GM12878 (cell line): ENCODE results near the gene ZIK1. TPM values are rescaled to one million over a fixed set of nuclear protein-coding genes. Genes with fewer than 3 reads are reported as not detected.
A peak's percentile ranks its signal among the peaks of the same experiment; 100 is the strongest.

ENCODE experiments used
- BRCA1 ChIP-seq: IDR thresholded peaks from 2 replicates; pipeline ENCODE4 v1.6.1; 2011; ENCODE audit warnings: low read depth, low read length, improper control_type of control experiment
- CHD2 ChIP-seq: IDR thresholded peaks from 2 replicates; pipeline ENCODE4 v1.6.1; 2011; ENCODE audit warnings: low read depth, low read length, improper control_type of control experiment, borderline replicate concordance
- CREB1 ChIP-seq: IDR thresholded peaks from 2 replicates; pipeline ENCODE4 v1.6.1; 2012; ENCODE audit warnings: low read depth, mild to moderate bottlenecking, inconsistent platforms
- FOXM1 ChIP-seq: IDR thresholded peaks from 2 replicates; pipeline ENCODE4 v1.6.1; 2012; ENCODE audit warnings: low read depth, mild to moderate bottlenecking, inconsistent platforms, low read length, moderate library complexity
- HDGF ChIP-seq: fragments of 450-650 bp; IDR thresholded peaks from 2 replicates; pipeline ENCODE4 v1.6.1; 2016; ENCODE audit warnings: antibody characterized with exemption
- IKZF1 ChIP-seq: fragments of 450-650 bp; conservative IDR thresholded peaks from 2 replicates; pipeline ENCODE4 v1.6.1; 2017; ENCODE audit warnings: antibody characterized with exemption, mild to moderate bottlenecking
- NR2C1 ChIP-seq: fragments of 450-650 bp; IDR thresholded peaks from 2 replicates; pipeline ENCODE4 v1.6.1; 2017; ENCODE audit warnings: antibody characterized with exemption, mild to moderate bottlenecking, moderate library complexity
- NR2F1 ChIP-seq: fragments of 450-650 bp; conservative IDR thresholded peaks from 2 replicates; pipeline ENCODE4 v1.6.1; 2017; ENCODE audit warnings: mild to moderate bottlenecking
- PAX8 ChIP-seq: fragments of 450-650 bp; IDR thresholded peaks from 2 replicates; pipeline ENCODE4 v1.6.1; 2017; ENCODE audit warnings: mild to moderate bottlenecking, moderate library complexity
- PML ChIP-seq: IDR thresholded peaks from 2 replicates; pipeline ENCODE4 v1.6.1; 2012; ENCODE audit warnings: low read length, inconsistent platforms
- POU2F2 ChIP-seq: IDR thresholded peaks from 3 replicates; pipeline ENCODE4 v1.6.1; 2011; ENCODE audit warnings: low read depth, mild to moderate bottlenecking, low read length, borderline replicate concordance
- RAD51 ChIP-seq: fragments of 450-650 bp; IDR thresholded peaks from 2 replicates; pipeline ENCODE4 v1.6.1; 2016; ENCODE audit warnings: moderate library complexity, mild to moderate bottlenecking, inconsistent platforms
- SIN3A ChIP-seq: IDR thresholded peaks from 2 replicates; pipeline ENCODE4 v1.6.1; 2012; ENCODE audit warnings: low read depth, low read length, improper control_type of control experiment
- WRNIP1 ChIP-seq: IDR thresholded peaks from 2 replicates; pipeline ENCODE4 v1.6.1; 2011; ENCODE audit warnings: low read depth, low read length, improper control_type of control experiment, borderline replicate concordance
- ZZZ3 ChIP-seq: IDR thresholded peaks from 2 replicates; pipeline ENCODE4 v1.6.1; 2011; ENCODE audit warnings: low read depth; ENCODE audit not compliant: control insufficient read depth, insufficient read length
- polyA plus RNA-seq, 11 experiments: library from polyadenylated mRNA; depleted of rRNA in 4 of 11; unstranded in 6 of 11; stranded (reverse) in 5 of 11; fragments of >200 nt; fragmentation: Nextera tagmentation in 4 of 11; fragmentation: Illumina TruSeq in 1 of 11; extraction: Ambion mirVana in 4 of 11; extraction: Trizol in 1 of 11; gene quantifications; 1 replicate in 1 of 11; 2 replicates in 10 of 11; pipeline versions ENCODE4 v1.2.1 to v1.2.3, GENCODE V29; 2011 to 2016; ENCODE audit warnings: inconsistent platforms in 2 of 11, missing spikeins in 2 of 11, low read depth in 1 of 11
- total RNA-seq, 4 experiments: library from RNA; depleted of rRNA in 3 of 4; stranded (reverse); fragments of >200 nt in 3 of 4; fragmentation: Illumina TruSeq in 1 of 4; extraction: Trizol in 1 of 4; gene quantifications; 2 replicates each; pipeline versions ENCODE4 v1.2.1 to v1.2.3, GENCODE V29; 2013 to 2021
- TF ChIP-seq, protein P1 (sequence below): fragments of 450-650 bp; IDR thresholded peaks from 2 replicates; pipeline ENCODE4 v1.6.1; 2017; ENCODE audit warnings: mild to moderate bottlenecking, moderate library complexity
- TF ChIP-seq, protein P2 (sequence below): fragments of 150-350 bp; IDR thresholded peaks from 2 replicates; pipeline ENCODE4 v1.6.1; 2014; ENCODE audit warnings: mild to moderate bottlenecking, low read depth, low read length
- TF ChIP-seq, protein P3 (sequence below): IDR thresholded peaks from 2 replicates; pipeline ENCODE4 v1.6.1; 2011; ENCODE audit warnings: mild to moderate bottlenecking, low read depth, low read length, moderate library complexity; ENCODE audit not compliant: insufficient replicate concordance
- TF ChIP-seq, protein P4 (sequence below): fragments of 450-650 bp; IDR thresholded peaks from 2 replicates; pipeline ENCODE4 v1.6.1; 2016; ENCODE audit warnings: mild to moderate bottlenecking
- TF ChIP-seq, protein P5 (sequence below): fragments of 450-650 bp; IDR thresholded peaks from 2 replicates; pipeline ENCODE4 v1.6.1; 2016; ENCODE audit warnings: mild to moderate bottlenecking

Gene ZIK1
- total and polyA plus RNA-seq, 10 of the 15 experiments (the other 5 are each of a cell fraction or from before 2014, with no cell fraction given), result 0.45 to 4.7 (median 2.7) TPM

DNA sequence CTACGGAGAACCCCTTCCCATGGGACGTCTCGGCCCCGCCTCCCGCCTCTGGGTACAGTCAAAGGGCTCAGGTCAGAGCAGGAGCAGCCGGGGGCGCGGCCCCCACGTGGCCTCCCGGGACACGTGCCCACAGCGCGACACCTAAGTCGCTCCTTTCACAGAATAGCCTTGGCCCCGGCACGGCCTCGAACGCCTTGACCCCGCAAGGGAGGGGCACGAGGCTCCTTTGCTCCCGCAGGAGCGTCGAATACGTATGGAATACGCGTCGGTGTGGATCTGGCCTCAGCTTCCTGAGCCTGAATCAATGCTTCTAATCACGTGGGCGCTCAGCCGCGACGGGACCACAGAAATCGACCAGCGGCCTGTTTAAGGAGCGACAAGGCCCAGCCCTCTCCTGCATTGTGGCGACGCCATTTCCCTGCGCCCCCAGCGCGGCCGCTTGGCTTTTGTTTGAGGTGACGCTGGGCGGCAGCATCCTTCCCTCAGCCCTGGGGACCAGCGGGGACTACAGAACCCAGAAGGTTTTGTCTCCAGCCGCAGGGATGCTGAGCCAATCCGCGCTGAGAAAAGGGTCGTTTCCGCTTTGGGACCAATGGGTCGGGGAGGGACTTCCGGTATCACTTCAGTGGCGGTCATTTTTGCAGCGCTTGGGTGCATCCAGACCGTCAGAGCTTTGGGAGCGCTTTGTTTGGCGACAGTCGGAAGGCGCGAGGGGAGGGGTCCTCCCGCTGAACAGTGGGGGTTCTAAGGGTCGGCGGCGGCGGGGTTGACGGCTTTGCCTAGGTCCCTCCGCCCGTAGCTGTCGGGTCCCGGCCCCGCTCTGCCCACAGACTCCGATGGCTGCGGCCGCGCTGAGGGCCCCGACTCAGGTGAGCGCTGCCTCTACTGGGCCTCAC is at the start of gene ZIK1 (continued):
- TF ChIP-seq, protein P1, sequence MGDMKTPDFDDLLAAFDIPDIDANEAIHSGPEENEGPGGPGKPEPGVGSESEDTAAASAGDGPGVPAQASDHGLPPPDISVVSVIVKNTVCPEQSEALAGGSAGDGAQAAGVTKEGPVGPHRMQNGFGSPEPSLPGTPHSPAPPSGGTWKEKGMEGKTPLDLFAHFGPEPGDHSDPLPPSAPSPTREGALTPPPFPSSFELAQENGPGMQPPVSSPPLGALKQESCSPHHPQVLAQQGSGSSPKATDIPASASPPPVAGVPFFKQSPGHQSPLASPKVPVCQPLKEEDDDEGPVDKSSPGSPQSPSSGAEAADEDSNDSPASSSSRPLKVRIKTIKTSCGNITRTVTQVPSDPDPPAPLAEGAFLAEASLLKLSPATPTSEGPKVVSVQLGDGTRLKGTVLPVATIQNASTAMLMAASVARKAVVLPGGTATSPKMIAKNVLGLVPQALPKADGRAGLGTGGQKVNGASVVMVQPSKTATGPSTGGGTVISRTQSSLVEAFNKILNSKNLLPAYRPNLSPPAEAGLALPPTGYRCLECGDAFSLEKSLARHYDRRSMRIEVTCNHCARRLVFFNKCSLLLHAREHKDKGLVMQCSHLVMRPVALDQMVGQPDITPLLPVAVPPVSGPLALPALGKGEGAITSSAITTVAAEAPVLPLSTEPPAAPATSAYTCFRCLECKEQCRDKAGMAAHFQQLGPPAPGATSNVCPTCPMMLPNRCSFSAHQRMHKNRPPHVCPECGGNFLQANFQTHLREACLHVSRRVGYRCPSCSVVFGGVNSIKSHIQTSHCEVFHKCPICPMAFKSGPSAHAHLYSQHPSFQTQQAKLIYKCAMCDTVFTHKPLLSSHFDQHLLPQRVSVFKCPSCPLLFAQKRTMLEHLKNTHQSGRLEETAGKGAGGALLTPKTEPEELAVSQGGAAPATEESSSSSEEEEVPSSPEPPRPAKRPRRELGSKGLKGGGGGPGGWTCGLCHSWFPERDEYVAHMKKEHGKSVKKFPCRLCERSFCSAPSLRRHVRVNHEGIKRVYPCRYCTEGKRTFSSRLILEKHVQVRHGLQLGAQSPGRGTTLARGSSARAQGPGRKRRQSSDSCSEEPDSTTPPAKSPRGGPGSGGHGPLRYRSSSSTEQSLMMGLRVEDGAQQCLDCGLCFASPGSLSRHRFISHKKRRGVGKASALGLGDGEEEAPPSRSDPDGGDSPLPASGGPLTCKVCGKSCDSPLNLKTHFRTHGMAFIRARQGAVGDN, result peak; percentile 56; the same call in 1 of the 2 replicates
- TF ChIP-seq PML (no peak), PAX8 (no peak), CREB1 (0 out of 2 replicates have a peak, but pooled peaks have one; percentile 75), WRNIP1 (no peak), IKZF1 (peak; percentile 66), BRCA1 (no peak), FOXM1 (no peak), RAD51 (no peak), HDGF (no peak), ZZZ3 (no peak), NR2F1 (no peak), CHD2 (peak; percentile 83), POU2F2 (no peak), NR2C1 (peak; percentile 63), SIN3A (0 out of 2 replicates have a peak, but pooled peaks have one; percentile 40)
- TF ChIP-seq, protein P2, sequence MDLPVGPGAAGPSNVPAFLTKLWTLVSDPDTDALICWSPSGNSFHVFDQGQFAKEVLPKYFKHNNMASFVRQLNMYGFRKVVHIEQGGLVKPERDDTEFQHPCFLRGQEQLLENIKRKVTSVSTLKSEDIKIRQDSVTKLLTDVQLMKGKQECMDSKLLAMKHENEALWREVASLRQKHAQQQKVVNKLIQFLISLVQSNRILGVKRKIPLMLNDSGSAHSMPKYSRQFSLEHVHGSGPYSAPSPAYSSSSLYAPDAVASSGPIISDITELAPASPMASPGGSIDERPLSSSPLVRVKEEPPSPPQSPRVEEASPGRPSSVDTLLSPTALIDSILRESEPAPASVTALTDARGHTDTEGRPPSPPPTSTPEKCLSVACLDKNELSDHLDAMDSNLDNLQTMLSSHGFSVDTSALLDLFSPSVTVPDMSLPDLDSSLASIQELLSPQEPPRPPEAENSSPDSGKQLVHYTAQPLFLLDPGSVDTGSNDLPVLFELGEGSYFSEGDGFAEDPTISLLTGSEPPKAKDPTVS, result no peak
- TF ChIP-seq, protein P3, sequence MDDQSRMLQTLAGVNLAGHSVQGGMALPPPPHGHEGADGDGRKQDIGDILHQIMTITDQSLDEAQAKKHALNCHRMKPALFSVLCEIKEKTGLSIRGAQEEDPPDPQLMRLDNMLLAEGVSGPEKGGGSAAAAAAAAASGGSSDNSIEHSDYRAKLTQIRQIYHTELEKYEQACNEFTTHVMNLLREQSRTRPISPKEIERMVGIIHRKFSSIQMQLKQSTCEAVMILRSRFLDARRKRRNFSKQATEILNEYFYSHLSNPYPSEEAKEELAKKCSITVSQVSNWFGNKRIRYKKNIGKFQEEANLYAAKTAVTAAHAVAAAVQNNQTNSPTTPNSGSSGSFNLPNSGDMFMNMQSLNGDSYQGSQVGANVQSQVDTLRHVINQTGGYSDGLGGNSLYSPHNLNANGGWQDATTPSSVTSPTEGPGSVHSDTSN, result no peak
- TF ChIP-seq, protein P4, sequence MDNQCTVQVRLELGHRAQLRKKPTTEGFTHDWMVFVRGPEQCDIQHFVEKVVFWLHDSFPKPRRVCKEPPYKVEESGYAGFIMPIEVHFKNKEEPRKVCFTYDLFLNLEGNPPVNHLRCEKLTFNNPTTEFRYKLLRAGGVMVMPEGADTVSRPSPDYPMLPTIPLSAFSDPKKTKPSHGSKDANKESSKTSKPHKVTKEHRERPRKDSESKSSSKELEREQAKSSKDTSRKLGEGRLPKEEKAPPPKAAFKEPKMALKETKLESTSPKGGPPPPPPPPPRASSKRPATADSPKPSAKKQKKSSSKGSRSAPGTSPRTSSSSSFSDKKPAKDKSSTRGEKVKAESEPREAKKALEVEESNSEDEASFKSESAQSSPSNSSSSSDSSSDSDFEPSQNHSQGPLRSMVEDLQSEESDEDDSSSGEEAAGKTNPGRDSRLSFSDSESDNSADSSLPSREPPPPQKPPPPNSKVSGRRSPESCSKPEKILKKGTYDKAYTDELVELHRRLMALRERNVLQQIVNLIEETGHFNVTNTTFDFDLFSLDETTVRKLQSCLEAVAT, result peak; percentile 89
- TF ChIP-seq, protein P5, sequence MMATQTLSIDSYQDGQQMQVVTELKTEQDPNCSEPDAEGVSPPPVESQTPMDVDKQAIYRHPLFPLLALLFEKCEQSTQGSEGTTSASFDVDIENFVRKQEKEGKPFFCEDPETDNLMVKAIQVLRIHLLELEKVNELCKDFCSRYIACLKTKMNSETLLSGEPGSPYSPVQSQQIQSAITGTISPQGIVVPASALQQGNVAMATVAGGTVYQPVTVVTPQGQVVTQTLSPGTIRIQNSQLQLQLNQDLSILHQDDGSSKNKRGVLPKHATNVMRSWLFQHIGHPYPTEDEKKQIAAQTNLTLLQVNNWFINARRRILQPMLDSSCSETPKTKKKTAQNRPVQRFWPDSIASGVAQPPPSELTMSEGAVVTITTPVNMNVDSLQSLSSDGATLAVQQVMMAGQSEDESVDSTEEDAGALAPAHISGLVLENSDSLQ, result 0 out of 2 replicates have a peak, but pooled peaks have one; percentile 15
